ENCODE data around the gene GPS1. TPM values are rescaled to one million over a fixed set of nuclear protein-coding genes. Genes with fewer than 3 reads are reported as not detected.

GPS1 gene
- total RNA-seq, 1 donor from 2014 or later: 115 TPM

GRCh38 chr17:82092628-82092994, 40.9 kb downstream of the GPS1 start:
- peak; percentile 12 for DNase-seq
- H3K9me3 Mint-ChIP-seq (ENCODE audit: unreplicated experiment): no peaks in the 10 kb centered on the region
- TF ChIP-seq CTCF (IDR thresholded peaks at IDR 0.05; ENCODE audit: partially characterized antibody, unreplicated experiment): no peak

GRCh38 chr17:82092995-82093751, 41.5 kb downstream of the GPS1 start:
- TF ChIP-seq CTCF (IDR thresholded peaks at IDR 0.05; ENCODE audit: partially characterized antibody, unreplicated experiment): no peak
- Mint-ChIP-seq H3K4me1 (ENCODE audit: low read depth, unreplicated experiment) (peaks cover 3% of the 10 kb centered on the region), H3K36me3 (ENCODE audit: unreplicated experiment) (no peaks in the 10 kb centered on the region), H3K9me3 (ENCODE audit: unreplicated experiment) (no peaks in the 10 kb centered on the region), H3K27me3 (ENCODE audit: unreplicated experiment) (no peaks in the 10 kb centered on the region), H3K27ac (ENCODE audit: unreplicated experiment) (no peak overlapping the region), H3K4me3 (ENCODE audit: unreplicated experiment) (no peak overlapping the region)
- no peak for DNase-seq

More at GRCh38 chr17:82092628-82092994, 40.9 kb downstream of the GPS1 start:
- H3K4me3 Mint-ChIP-seq (ENCODE audit: unreplicated experiment): no peak overlapping the region
- H3K27ac Mint-ChIP-seq (ENCODE audit: unreplicated experiment): no peak overlapping the region
- no peaks in the 10 kb centered on the region for H3K36me3 Mint-ChIP-seq (ENCODE audit: unreplicated experiment)
- no peaks in the 10 kb centered on the region for H3K27me3 Mint-ChIP-seq (ENCODE audit: unreplicated experiment)
- peaks cover 3% of the 10 kb centered on the region for H3K4me1 Mint-ChIP-seq (ENCODE audit: low read depth, unreplicated experiment)

GRCh38 chr17:82094931-82095776, 43.5 kb downstream of the GPS1 start:
- no peak for TF ChIP-seq CTCF (IDR thresholded peaks at IDR 0.05; ENCODE audit: partially characterized antibody, unreplicated experiment)
- no peak for DNase-seq
- Mint-ChIP-seq H3K9me3 (ENCODE audit: unreplicated experiment) (peaks cover 6% of the 10 kb centered on the region), H3K36me3 (ENCODE audit: unreplicated experiment) (no peaks in the 10 kb centered on the region), H3K4me1 (ENCODE audit: low read depth, unreplicated experiment) (peaks cover 3% of the 10 kb centered on the region), H3K27me3 (ENCODE audit: unreplicated experiment) (peaks cover 5% of the 10 kb centered on the region), H3K27ac (ENCODE audit: unreplicated experiment) (no peak overlapping the region), H3K4me3 (ENCODE audit: unreplicated experiment) (peak overlapping the region; percentile 87)

GRCh38 chr17:82095777-82096708, 44.3 kb downstream of the GPS1 start:
- DNase-seq: no peak
- no peak for TF ChIP-seq CTCF (IDR thresholded peaks at IDR 0.05; ENCODE audit: partially characterized antibody, unreplicated experiment)
- H3K36me3 Mint-ChIP-seq (ENCODE audit: unreplicated experiment): no peaks in the 10 kb centered on the region
- peaks cover 3% of the 10 kb centered on the region for H3K4me1 Mint-ChIP-seq (ENCODE audit: low read depth, unreplicated experiment)
- peak overlapping the region; percentile 87 for H3K4me3 Mint-ChIP-seq (ENCODE audit: unreplicated experiment)
- H3K27me3 Mint-ChIP-seq (ENCODE audit: unreplicated experiment): peaks cover 5% of the 10 kb centered on the region
- H3K27ac Mint-ChIP-seq (ENCODE audit: unreplicated experiment): peak overlapping the region; percentile 28
- H3K9me3 Mint-ChIP-seq (ENCODE audit: unreplicated experiment): peaks cover 6% of the 10 kb centered on the region

All from glutamatergic neuron (in vitro differentiated cells).